Left ventricle myocardium inferior (tissue), 1 donor: ENCODE measurements around the gene ARHGAP26. TPM values are rescaled to one million over a fixed set of nuclear protein-coding genes. Genes with fewer than 3 reads are reported as not detected.
A peak's percentile ranks its signal among the peaks of the same experiment; 100 is the strongest.
"Not testable (repeated sequence)": the region's sequence is repeated elsewhere in the genome, so short reads cannot be mapped to it uniquely, and the experiment has no call there.

Experiments
- DNase-seq: peaks from one replicate; pipeline ENCODE4 v3.0.0-alpha.2; 2020
- H3K27ac ChIP-seq: fragments of 200-600 bp; replicated peaks from 2 replicates; pipeline ENCODE4 v1.8.0; 2021
- H3K27me3 ChIP-seq: fragments of 200-600 bp; 2 replicates; pipeline ENCODE4 v1.8.0; 2021; ENCODE audit warnings: low read depth
- H3K36me3 ChIP-seq: fragments of 200-600 bp; 2 replicates; pipeline ENCODE4 v1.8.0; 2021
- H3K4me1 ChIP-seq: fragments of 200-600 bp; 2 replicates; pipeline ENCODE4 v1.8.0; 2021
- H3K4me3 ChIP-seq: fragments of 200-600 bp; 2 replicates; pipeline ENCODE4 v1.8.0; 2021; ENCODE audit warnings: mild to moderate bottlenecking, moderate library complexity
- H3K9me3 ChIP-seq: fragments of 200-600 bp; replicated peaks from 2 replicates; pipeline ENCODE4 v1.8.0; 2021
- CTCF ChIP-seq: fragments of 200-600 bp; IDR thresholded peaks from 2 replicates; pipeline ENCODE4 v1.8.0; 2021; ENCODE audit warnings: antibody characterized with exemption, mild to moderate bottlenecking, borderline replicate concordance
- intact Hi-C: fragments of 100-400 bp; cut with micrococcal nuclease; formaldehyde crosslinking; loops from one replicate; pipeline ENCODE4 v1.11.0; 2022
- total RNA-seq: library from RNA; stranded (reverse); fragmentation: NEBNext Ultra II Directional; extraction: Animal tissue kit (Norgen Biotek cat#: 25700); gene quantifications from one replicate; pipeline ENCODE4 v1.2.1, GENCODE V29; 2021
- donor health status: DM: no; HTN: yes; CAD: no; lungs with severe emphysema.

The ARHGAP26 gene
- total RNA-seq, 1 donor from 2014 or later = 35.7 TPM

GRCh38 chr5:143086908-143087637 is 316.9 kb downstream of the ARHGAP26 start:
- Histone ChIP-seq H3K27ac (peak overlapping the region; percentile 29), H3K27me3 (no peaks in the 10 kb centered on the region), H3K4me3 (no peak overlapping the region), H3K4me1 (peaks cover 53% of the 10 kb centered on the region), H3K9me3 (no peaks in the 10 kb centered on the region), H3K36me3 (peaks cover 3% of the 10 kb centered on the region)
- intact Hi-C loops = no loop called here
- DNase-seq = no peak
- TF ChIP-seq CTCF = no peak

GRCh38 chr5:143088702-143089101 is 318.5 kb downstream of the ARHGAP26 start:
- DNase-seq, H3K36me3 ChIP-seq, H3K9me3 ChIP-seq, H3K27ac ChIP-seq, intact Hi-C loops, H3K4me3 ChIP-seq, H3K27me3 ChIP-seq: not testable (repeated sequence)
- peaks cover 40% of the 10 kb centered on the region for H3K4me1 ChIP-seq

- H3K4me3 ChIP-seq, H3K36me3 ChIP-seq, H3K9me3 ChIP-seq, DNase-seq, H3K27me3 ChIP-seq, H3K27ac ChIP-seq, intact Hi-C loops: not testable (repeated sequence)
- peaks cover 28% of the 10 kb centered on the region for H3K4me1 ChIP-seq
Measured at GRCh38 chr5:143090044-143090443, 319.9 kb downstream of the ARHGAP26 start.

GRCh38 chr5:143092711-143093451 is 322.7 kb downstream of the ARHGAP26 start:
- H3K27ac ChIP-seq, H3K4me3 ChIP-seq, H3K9me3 ChIP-seq, DNase-seq, H3K27me3 ChIP-seq, intact Hi-C loops, H3K4me1 ChIP-seq, H3K36me3 ChIP-seq: not testable (repeated sequence)

GRCh38 chr5:143093452-143094086 is 323.4 kb downstream of the ARHGAP26 start:
- peak overlapping the region; percentile 35 for H3K4me3 ChIP-seq
- peaks cover 3% of the 10 kb centered on the region for H3K36me3 ChIP-seq
- no peak overlapping the region for H3K27ac ChIP-seq
- no peaks in the 10 kb centered on the region for H3K4me1 ChIP-seq
- no peak for DNase-seq
- TF ChIP-seq CTCF = no peak
- H3K27me3 ChIP-seq = no peaks in the 10 kb centered on the region
- H3K9me3 ChIP-seq = no peaks in the 10 kb centered on the region
- intact Hi-C loops = no loop called here

GRCh38 chr5:143094087-143094521 is 323.9 kb downstream of the ARHGAP26 start:
- H3K9me3 ChIP-seq = no peaks in the 10 kb centered on the region
- no peaks in the 10 kb centered on the region for H3K4me1 ChIP-seq
- DNase-seq = no peak
- H3K27ac ChIP-seq = no peak overlapping the region
- intact Hi-C loops = no loop called here
- peaks cover 1% of the 10 kb centered on the region for H3K36me3 ChIP-seq
- peak overlapping the region; percentile 35 for H3K4me3 ChIP-seq
- H3K27me3 ChIP-seq = no peaks in the 10 kb centered on the region
- no peak for TF ChIP-seq CTCF

- intact Hi-C loops, H3K36me3 ChIP-seq, DNase-seq, H3K4me3 ChIP-seq, H3K27me3 ChIP-seq, H3K4me1 ChIP-seq, H3K27ac ChIP-seq, H3K9me3 ChIP-seq: not testable (repeated sequence)
Measured at GRCh38 chr5:143094608-143095007, 324.4 kb downstream of the ARHGAP26 start.
